GM21737 (cell line): ENCODE measurements around the gene PMEPA1.

Experiments
- ATAC-seq: cut with Tn5 transposase; IDR thresholded peaks from one replicate; pipeline ENCODE4 v1.9.1; 2021; ENCODE audit warnings: mild to moderate bottlenecking, moderate library complexity; ENCODE audit not compliant: unreplicated experiment

PMEPA1 gene

DNA sequence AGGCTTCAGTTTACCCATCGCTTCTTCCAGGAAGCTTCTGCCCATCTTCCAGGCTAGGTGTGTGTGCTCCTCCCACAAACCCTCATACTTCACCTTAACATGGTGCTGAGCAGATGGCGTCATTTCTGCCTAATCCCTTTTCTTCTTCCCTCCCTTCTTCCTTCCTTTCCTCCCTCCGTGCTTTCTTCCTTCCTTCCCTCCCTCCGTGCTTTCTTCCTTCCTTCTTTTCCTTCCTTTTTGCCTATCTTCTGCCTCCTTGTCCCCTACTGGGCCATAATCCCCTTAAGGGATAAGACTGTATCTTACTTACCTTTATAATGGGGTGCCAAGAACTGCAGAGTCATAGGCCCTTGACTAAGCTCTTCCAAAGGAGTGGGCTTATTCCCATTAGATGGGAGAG, 27.5 kb upstream of the PMEPA1 start:
- ATAC-seq = no peak

DNA sequence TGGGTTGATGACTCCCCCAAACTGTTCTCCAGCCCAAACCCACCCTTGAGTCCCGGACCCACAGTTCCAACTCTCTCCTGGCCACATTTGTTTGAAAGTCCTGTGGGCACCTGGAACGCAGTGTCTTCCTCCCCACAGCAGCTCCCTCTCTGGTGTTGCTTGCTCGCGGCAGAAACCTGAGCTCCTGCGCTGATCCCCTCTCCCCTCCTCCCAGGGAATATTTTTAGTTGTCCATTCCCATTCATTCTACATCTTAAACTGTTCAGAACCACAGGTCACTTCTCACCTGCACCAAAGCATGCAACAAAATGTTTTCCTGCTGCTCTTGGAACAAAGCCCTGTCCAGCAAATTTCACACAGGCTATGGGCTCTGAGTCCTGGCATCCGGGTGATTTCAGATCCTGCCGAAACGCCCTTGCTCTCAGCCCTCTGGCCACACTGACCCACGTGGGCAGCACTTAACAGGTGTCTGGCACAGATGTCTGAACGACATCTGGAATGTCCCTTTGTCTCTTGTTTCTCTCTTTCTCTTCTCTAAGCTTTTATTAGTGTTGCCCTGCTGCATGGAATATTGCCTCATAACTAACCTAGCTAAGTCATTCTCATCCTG, 27.0 kb upstream of the PMEPA1 start:
- ATAC-seq = no peak

DNA sequence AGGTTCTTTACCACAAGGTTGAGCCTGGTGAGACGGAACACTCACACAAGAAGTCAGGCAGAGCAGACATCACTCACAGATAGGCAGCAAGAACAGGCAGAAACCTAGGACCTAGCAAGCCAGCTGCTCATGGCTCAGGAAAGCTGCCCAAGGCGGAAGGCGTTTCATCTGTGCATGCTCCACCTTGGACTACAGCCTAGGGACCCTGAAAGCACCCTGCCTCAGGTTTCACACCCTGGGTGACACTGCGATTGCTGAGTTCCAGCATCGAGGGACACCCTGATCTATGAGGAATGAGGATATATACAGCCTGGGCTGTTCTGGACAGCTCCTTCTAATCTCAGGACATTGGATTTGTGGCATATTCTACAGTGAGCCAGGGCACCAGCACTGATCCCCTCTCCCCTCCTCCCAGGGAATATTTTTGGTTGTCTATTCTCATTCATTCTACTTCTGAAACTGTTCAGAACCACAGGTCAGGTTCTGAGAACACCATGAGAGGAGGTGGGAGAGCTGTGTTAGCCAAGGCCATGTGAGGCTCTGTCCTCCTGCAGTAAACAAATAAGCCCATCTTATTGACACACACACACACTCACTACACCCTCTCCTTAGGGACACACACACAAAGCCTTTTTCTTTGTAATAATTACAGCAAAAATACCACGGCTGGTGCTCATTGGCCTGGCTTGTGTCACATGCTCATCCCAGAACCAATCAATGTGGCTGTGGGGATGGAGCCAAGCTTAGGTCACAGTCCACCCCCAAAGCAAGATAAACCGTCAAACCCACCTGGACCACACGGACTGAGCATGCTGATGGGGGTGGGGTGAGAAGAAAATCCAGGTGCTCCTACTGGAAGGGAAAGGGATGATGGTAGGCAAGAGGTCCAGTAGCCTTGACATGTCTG, 26.3 kb upstream of the PMEPA1 start:
- no peak for ATAC-seq

GRCh38 chr20:57734754-57735153, 24.9 kb upstream of the PMEPA1 start:
- no peak for ATAC-seq

DNA sequence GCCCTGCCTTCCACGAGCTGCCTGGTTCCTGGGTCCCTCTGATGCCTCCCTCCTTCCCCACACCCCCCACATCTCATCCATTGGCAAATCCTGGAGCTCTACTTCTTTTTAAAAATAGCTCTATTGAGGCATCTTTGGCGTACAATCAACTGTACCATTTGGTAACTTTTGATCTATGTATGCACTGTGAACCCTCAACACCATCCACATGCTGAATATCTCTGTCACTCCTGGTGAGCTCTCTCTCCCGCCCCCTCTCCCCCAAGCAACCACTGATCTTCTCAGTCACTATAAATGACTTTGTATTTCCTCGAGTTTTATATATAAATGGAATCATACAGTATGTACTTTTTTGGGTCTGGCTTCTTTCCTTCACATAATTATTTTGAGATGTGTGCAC, 22.4 kb upstream of the PMEPA1 start:
- ATAC-seq = no peak

DNA sequence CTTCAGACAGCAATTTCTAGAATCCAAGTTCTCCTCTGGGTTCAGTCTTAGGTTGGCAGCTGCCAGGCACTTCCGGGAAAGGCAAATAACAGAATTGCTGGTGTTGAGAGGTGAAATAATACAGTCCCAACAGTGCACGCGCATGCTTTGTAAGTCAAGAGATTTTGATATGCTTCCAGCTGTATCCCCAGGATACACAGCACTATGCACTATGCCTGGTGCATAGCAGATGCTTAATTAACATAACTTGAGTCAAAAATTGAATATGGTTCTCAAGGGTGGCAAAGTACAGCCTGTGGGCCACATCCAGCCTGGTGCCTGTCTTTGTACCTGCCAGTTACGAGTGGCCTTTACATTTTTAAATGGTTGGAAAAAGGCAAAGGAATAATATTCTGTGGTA, 18.9 kb upstream of the PMEPA1 start:
- ATAC-seq = no peak

GRCh38 chr20:57727863-57728262, 18.0 kb upstream of the PMEPA1 start:
- no peak for ATAC-seq

- no peak for ATAC-seq
Measured at GRCh38 chr20:57725636-57726035, 15.8 kb upstream of the PMEPA1 start.

- no peak for ATAC-seq
Measured at GRCh38 chr20:57724610-57725405, 15.0 kb upstream of the PMEPA1 start.

DNA sequence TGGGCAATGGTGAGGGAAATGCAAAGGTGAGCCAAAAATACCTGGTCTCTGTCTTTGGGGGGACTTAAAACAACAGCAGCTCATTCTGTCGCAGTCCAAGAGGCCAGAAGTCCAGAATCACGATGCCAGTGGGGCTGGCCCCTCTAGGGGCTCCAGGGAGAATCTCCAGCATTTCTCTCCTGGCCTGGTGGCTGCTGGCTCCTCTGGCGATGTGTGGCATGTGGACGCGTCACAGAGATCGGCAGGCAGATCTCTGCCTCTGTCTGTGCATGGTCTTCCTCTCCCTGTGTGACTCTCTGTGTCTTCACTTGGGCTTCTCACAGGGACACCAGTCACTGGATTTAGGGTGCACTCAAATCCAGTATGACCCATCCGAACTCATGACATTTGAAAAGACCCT, 14.0 kb upstream of the PMEPA1 start:
- no peak for ATAC-seq

- no peak for ATAC-seq
Measured at GRCh38 chr20:57719951-57720350, 10.1 kb upstream of the PMEPA1 start.

GRCh38 chr20:57718490-57719009, 8.7 kb upstream of the PMEPA1 start:
- ATAC-seq = peak; percentile 93

DNA sequence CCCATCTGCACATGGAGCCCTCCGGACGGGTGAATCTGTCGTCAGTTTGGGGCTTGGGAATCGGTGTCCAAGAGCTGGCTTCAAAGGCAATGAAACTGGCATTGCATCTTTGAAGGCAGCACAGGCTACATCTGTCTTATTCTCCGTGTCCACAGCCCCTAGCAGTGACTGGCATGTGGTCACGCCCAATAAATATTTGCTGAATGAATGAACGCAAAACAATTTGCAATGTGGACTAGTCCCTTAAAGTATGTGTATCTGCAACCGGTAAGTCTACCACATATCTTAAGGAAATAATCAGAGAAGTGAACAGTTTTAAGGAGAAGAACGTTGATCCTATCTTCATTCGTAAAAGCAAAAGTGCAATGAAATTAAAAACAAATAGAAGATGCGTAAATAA, 8.0 kb upstream of the PMEPA1 start:
- no peak for ATAC-seq

GRCh38 chr20:57716901-57717300, 7.1 kb upstream of the PMEPA1 start:
- ATAC-seq = no peak

DNA sequence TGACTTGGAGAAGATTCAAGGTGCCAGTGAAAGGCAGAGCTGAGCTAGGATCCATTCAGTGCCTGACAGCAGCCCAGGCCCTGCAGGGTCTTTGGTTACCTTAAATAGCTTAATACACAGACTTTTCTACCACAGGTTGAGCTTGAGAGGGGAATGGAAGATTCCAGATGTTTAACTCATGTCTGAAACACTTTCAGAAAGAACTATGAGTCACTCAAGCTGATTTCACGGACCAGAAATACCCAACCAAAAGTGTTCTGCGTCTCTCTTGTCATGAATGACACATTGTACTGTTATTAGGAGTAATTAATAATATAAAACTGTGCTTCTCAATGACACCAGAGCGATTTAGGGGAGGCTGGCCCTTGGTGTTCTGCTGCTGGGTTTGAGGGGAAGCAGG, 6.4 kb upstream of the PMEPA1 start:
- no peak for ATAC-seq

DNA sequence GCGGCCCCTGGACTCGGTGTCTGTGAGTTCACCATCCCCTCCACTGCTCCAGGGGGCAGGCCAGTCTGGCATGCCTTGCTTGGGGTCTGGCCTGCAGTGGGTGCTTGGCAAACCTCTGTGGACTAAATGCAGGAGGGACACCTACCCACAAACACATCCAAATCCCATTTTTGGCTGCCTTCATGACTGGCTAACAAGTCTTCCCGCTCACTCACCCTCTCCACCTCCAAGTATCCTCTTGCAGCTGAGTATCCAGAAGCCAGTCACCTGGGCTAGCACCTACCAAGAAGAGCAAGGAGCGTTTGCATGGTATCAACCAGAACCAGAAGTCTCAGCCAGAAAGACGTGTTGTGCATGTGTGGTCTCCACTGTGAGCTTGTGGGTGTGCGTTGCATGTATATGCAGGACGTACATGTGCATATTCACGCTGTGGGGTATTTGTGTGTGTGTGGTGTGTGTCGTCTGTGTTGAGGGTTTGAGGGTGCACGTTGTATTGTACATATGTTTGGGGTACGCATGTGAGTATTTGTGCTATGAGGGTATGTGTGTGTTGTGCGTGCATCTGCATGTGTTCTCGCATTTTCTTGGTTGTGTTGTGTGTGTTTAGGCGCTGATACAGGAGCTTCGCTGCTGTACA, 5.6 kb upstream of the PMEPA1 start:
- no peak for ATAC-seq

GRCh38 chr20:57714409-57715267, 4.8 kb upstream of the PMEPA1 start:
- no peak for ATAC-seq

- ATAC-seq = no peak
Measured at GRCh38 chr20:57713951-57714350, 4.1 kb upstream of the PMEPA1 start.

- ATAC-seq = no peak
Measured at GRCh38 chr20:57713505-57713903, 3.7 kb upstream of the PMEPA1 start.
